Trophoblast cell (in vitro differentiated cells and primary cell): ENCODE measurements around the gene TMEM178B.

Experiments
- DNase-seq, 2 donors: peaks; one replicate each; pipeline ENCODE4 v3.0.0-alpha.2; 2016
- H2AFZ ChIP-seq: 2 replicates; pipeline ENCODE4 v1.6.1; 2013; ENCODE audit warnings: low read length, moderate library complexity, mild to moderate bottlenecking; ENCODE audit not compliant: insufficient read depth, poor library complexity
- H2AK5ac ChIP-seq: 2 replicates; pipeline ENCODE4 v1.6.1; 2013; ENCODE audit warnings: mild to moderate bottlenecking, low read length
- H2BK120ac ChIP-seq: 2 replicates; pipeline ENCODE4 v1.6.1; 2013; ENCODE audit warnings: low read length, mild to moderate bottlenecking, moderate library complexity; ENCODE audit not compliant: insufficient read depth, poor library complexity
- H2BK12ac ChIP-seq: 2 replicates; pipeline ENCODE4 v1.6.1; 2013; ENCODE audit warnings: mild to moderate bottlenecking, low read length, moderate library complexity
- H2BK5ac ChIP-seq: 2 replicates; pipeline ENCODE4 v1.6.1; 2013; ENCODE audit warnings: low read length, low read depth, moderate library complexity, mild to moderate bottlenecking; ENCODE audit not compliant: poor library complexity
- H3K14ac ChIP-seq: 2 replicates; pipeline ENCODE4 v1.6.1; 2013; ENCODE audit warnings: mild to moderate bottlenecking, low read length
- H3K18ac ChIP-seq: 2 replicates; pipeline ENCODE4 v1.6.1; 2013; ENCODE audit warnings: mild to moderate bottlenecking, low read length
- H3K23ac ChIP-seq: 2 replicates; pipeline ENCODE4 v1.6.1; 2013; ENCODE audit warnings: low read length
- H3K27ac ChIP-seq: 2 replicates; pipeline ENCODE4 v1.5.1; 2013; ENCODE audit warnings: low read depth, mild to moderate bottlenecking, inconsistent platforms, low read length, moderate library complexity
- H3K27me3 ChIP-seq: 2 replicates; pipeline ENCODE4 v1.6.1; 2013; ENCODE audit warnings: inconsistent platforms, mild to moderate bottlenecking, low read length, moderate library complexity; ENCODE audit not compliant: insufficient read depth
- H3K36me3 ChIP-seq, 2 experiments: 1 replicate in 1 of 2; 2 replicates in 1 of 2; pipeline ENCODE4 v1.6.1; 2013; ENCODE audit warnings: low read length in 2 of 2, mild to moderate bottlenecking in 2 of 2, moderate library complexity in 1 of 2; ENCODE audit not compliant: insufficient read depth in 2 of 2, control insufficient read depth in 1 of 2
- H3K4ac ChIP-seq: 2 replicates; pipeline ENCODE4 v1.6.1; 2013; ENCODE audit warnings: low read depth, mild to moderate bottlenecking, low read length, moderate library complexity
- H3K4me1 ChIP-seq, 2 experiments: 1 replicate in 1 of 2; 2 replicates in 1 of 2; pipeline ENCODE4 v1.6.1; 2013; ENCODE audit warnings: low read length in 2 of 2, mild to moderate bottlenecking in 2 of 2, moderate library complexity in 1 of 2; ENCODE audit not compliant: insufficient read depth in 2 of 2, control insufficient read depth in 1 of 2
- H3K4me2 ChIP-seq: 2 replicates; pipeline ENCODE4 v1.6.1; 2013; ENCODE audit warnings: inconsistent platforms, mild to moderate bottlenecking, low read length, moderate library complexity
- H3K4me3 ChIP-seq: 2 replicates; pipeline ENCODE4 v1.5.1; 2013; ENCODE audit warnings: mild to moderate bottlenecking, low read depth, low read length, inconsistent platforms
- H3K79me1 ChIP-seq: one replicate; pipeline ENCODE4 v1.6.1; 2013; ENCODE audit warnings: low read length
- H3K79me2 ChIP-seq: 2 replicates; pipeline ENCODE4 v1.6.1; 2013; ENCODE audit warnings: low read length, mild to moderate bottlenecking; ENCODE audit not compliant: control insufficient read depth, insufficient read depth, poor library complexity
- H3K9ac ChIP-seq: 2 replicates; pipeline ENCODE4 v1.6.1; 2013; ENCODE audit warnings: mild to moderate bottlenecking, low read length
- H3K9me3 ChIP-seq: 2 replicates; pipeline ENCODE4 v1.6.1; 2013; ENCODE audit warnings: low read depth, mild to moderate bottlenecking, control low read depth, inconsistent platforms, low read length; ENCODE audit not compliant: insufficient read depth
- H4K12ac ChIP-seq: 2 replicates; pipeline ENCODE4 v1.6.1; 2013; ENCODE audit warnings: low read depth, mild to moderate bottlenecking, low read length, moderate library complexity
- H4K8ac ChIP-seq: 2 replicates; pipeline ENCODE4 v1.6.1; 2013; ENCODE audit warnings: low read depth, mild to moderate bottlenecking, low read length, moderate library complexity
- H4K91ac ChIP-seq: one replicate; pipeline ENCODE4 v1.6.1; 2013; ENCODE audit warnings: low read depth, mild to moderate bottlenecking, low read length, moderate library complexity
- WGBS: extraction: QIAGEN DNeasy Blood & Tissue Kit; methylation state at CpG from one replicate; pipeline ENCODE4 v1.1.7; 2013; ENCODE audit warnings: missing lambda C conversion rate; ENCODE audit not compliant: insufficient read length, insufficient coverage; ENCODE audit errors: extremely low coverage; 5-methylcytosine and 5-hydroxymethylcytosine counted together

The TMEM178B gene

DNA sequence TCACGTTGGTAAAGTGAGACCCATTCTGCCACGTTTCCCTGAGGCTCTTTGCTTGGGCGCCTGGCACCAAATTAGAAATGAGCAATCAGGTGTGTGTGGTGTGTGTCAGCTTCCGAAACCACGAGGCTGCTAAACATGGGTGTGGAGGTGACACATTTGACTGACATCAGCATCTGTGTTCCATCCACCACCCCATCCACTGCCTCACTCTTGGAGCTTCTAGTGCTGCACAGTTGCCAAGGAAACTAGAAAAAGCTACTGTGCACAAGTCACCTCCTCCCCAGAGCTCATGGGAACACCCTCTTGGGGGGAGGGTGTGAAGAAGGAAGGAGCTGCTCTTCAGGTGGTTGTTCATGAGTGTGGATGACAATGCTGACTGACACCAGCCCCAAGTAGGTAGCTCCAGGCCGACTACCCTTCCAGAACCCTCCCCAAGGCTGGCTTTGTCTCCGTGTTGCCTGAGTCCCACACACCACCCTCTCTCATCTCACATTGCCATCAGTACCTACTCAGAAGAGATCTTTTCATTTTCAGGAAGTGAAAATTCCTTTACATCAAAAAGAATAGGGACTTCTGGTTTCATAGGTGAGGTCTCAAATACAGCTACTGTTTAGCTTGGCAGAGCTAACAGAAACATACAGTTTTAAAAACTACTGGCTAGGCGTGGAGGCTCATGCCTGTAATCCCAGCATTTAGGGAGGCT lies 152.2 kb downstream of the TMEM178B start:
- Histone ChIP-seq H3K23ac (no peak overlapping the region), H4K91ac (no peak overlapping the region), H3K4me3 (no peak overlapping the region), H3K79me2 (no peaks in the 10 kb centered on the region), H3K18ac (no peak overlapping the region), H3K14ac (no peak overlapping the region), H3K4me1 (peaks cover 0 to 2% of the 10 kb centered on the region in 2 experiments), H3K36me3 (no peaks in the 10 kb centered on the region), H2BK12ac (no peak overlapping the region), H3K9ac (no peak overlapping the region), H2BK120ac (no peak overlapping the region), H2AFZ (no peak overlapping the region), H3K27ac (no peak overlapping the region), H3K4me2 (no peak overlapping the region), H4K8ac (no peak overlapping the region), H3K79me1 (no peaks in the 10 kb centered on the region), H2AK5ac (no peak overlapping the region), H3K4ac (no peak overlapping the region), H3K9me3 (no peaks in the 10 kb centered on the region), H2BK5ac (no peak overlapping the region), H3K27me3 (no peaks in the 10 kb centered on the region), H4K12ac (no peak overlapping the region)
- no peak for DNase-seq
- WGBS = no CpG with 5 or more reads among the region's 8 CpGs

DNA sequence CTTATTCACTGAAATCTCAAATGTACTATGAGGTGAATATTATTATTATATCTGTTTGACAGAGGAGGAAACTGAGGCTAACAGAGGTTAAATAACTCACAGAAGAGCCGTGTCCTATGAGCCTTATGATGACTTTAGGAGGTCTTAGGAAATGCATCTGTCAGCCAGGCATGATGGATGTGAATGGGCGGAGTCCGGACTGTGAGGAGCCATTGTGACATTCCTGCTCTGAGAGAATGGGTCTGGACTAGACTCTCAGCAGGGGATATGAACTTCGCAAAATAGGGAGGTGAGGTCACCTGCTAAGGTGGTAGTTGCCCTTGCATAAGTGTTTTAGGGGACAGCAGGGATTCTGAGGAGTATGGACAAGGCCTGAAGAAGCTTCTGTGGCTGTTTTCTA lies 153.6 kb downstream of the TMEM178B start:
- no peak overlapping the region for H3K4me3 ChIP-seq
- no peak overlapping the region for H2BK12ac ChIP-seq
- H3K27me3 ChIP-seq = no peaks in the 10 kb centered on the region
- H3K9ac ChIP-seq = no peak overlapping the region
- no peak overlapping the region for H4K12ac ChIP-seq
- H3K4ac ChIP-seq = no peak overlapping the region
- DNase-seq = no peak
- H3K23ac ChIP-seq = no peak overlapping the region
- no peak overlapping the region for H2AK5ac ChIP-seq
- H3K4me1 ChIP-seq = peaks cover 0 to 2% of the 10 kb centered on the region in 2 experiments
- H4K8ac ChIP-seq = no peak overlapping the region
- WGBS = no CpG with 5 or more reads among the region's 4 CpGs
- H3K14ac ChIP-seq = no peak overlapping the region
- H3K9me3 ChIP-seq = no peaks in the 10 kb centered on the region
- no peak overlapping the region for H3K27ac ChIP-seq
- H4K91ac ChIP-seq = no peak overlapping the region
- no peak overlapping the region for H2AFZ ChIP-seq
- no peak overlapping the region for H2BK5ac ChIP-seq
- H3K79me2 ChIP-seq = no peaks in the 10 kb centered on the region
- H3K36me3 ChIP-seq = no peaks in the 10 kb centered on the region
- no peaks in the 10 kb centered on the region for H3K79me1 ChIP-seq
- H2BK120ac ChIP-seq = no peak overlapping the region
- H3K4me2 ChIP-seq = no peak overlapping the region
- no peak overlapping the region for H3K18ac ChIP-seq

- Histone ChIP-seq H2BK120ac (no peak overlapping the region), H3K4ac (no peak overlapping the region), H3K14ac (no peak overlapping the region), H3K27me3 (no peaks in the 10 kb centered on the region), H3K79me1 (no peaks in the 10 kb centered on the region), H4K8ac (no peak overlapping the region), H3K23ac (no peak overlapping the region), H3K4me1 (peaks cover 0 to 2% of the 10 kb centered on the region in 2 experiments), H3K18ac (no peak overlapping the region), H4K12ac (no peak overlapping the region), H2AFZ (no peak overlapping the region), H3K9me3 (no peaks in the 10 kb centered on the region), H3K79me2 (no peaks in the 10 kb centered on the region), H3K4me2 (no peak overlapping the region), H3K27ac (no peak overlapping the region), H3K9ac (no peak overlapping the region), H3K4me3 (no peak overlapping the region), H2BK12ac (no peak overlapping the region), H3K36me3 (no peaks in the 10 kb centered on the region), H2AK5ac (no peak overlapping the region), H4K91ac (no peak overlapping the region), H2BK5ac (no peak overlapping the region)
- WGBS = no CpG with 5 or more reads among the region's 5 CpGs
- DNase-seq = no peak
Measured at GRCh38 chr7:141228482-141228881, 154.6 kb downstream of the TMEM178B start.

DNA sequence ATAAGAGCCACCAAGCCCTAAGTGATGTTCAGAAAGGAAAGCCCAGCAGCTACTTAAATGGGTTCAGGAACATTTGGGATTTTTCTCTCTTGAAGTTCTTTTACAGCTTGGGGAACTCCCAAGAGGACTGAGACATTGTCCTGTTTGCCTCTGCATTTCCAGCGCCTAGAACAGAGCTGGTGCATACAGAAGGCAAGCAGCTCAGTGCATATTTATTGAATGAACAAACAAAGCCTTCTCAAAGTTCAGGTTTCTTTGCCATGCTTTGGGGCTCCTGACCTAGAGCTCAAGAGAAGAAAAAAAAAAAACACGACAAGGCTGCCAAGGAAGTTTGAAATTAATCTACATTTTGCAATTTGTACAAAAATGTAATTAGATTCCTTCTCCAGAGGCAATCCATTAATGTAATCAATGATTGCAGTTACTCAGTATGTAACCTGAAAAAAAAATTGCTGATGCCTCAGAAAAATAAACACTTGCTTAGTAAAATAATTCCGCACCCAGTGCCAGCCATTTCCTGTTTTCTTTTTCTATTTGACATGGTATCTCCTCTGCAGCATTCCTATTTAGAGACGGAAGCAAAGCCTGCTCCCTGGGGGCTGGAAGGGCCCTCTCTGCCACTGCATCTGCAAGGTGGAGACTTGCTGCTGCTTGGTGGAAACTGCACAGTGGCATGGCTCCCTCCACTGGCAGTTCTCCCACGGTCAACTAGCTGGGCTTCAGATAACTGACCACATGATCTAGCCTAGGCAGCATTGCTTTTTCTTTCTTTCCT lies 157.3 kb downstream of the TMEM178B start:
- H3K79me1 ChIP-seq = no peaks in the 10 kb centered on the region
- H3K36me3 ChIP-seq = no peaks in the 10 kb centered on the region
- no peak overlapping the region for H2BK12ac ChIP-seq
- H3K79me2 ChIP-seq = no peaks in the 10 kb centered on the region
- no peak overlapping the region for H2AK5ac ChIP-seq
- H4K12ac ChIP-seq = no peak overlapping the region
- no peaks in the 10 kb centered on the region for H3K27me3 ChIP-seq
- H3K14ac ChIP-seq = no peak overlapping the region
- H3K23ac ChIP-seq = no peak overlapping the region
- no peak overlapping the region for H4K8ac ChIP-seq
- no peak overlapping the region for H3K27ac ChIP-seq
- no peak overlapping the region for H3K4ac ChIP-seq
- H2BK120ac ChIP-seq = no peak overlapping the region
- peak in 1 of 2 donors; percentile 28 for DNase-seq
- no peak overlapping the region for H4K91ac ChIP-seq
- H3K4me1 ChIP-seq = peaks cover 0 to 2% of the 10 kb centered on the region in 2 experiments
- no peak overlapping the region for H2AFZ ChIP-seq
- no peak overlapping the region for H3K4me3 ChIP-seq
- H3K9me3 ChIP-seq = no peaks in the 10 kb centered on the region
- no peak overlapping the region for H3K4me2 ChIP-seq
- H3K9ac ChIP-seq = no peak overlapping the region
- no peak overlapping the region for H3K18ac ChIP-seq
- no CpG with 5 or more reads among the region's 5 CpGs for WGBS
- no peak overlapping the region for H2BK5ac ChIP-seq
